ENCODE data around the gene GNG3.
"Not testable (repeated sequence)": the region's sequence is repeated elsewhere in the genome, so short reads cannot be mapped to it uniquely, and the experiment has no call there.

The GNG3 gene

GRCh38 chr11:62707277-62707861 lies at the start of gene GNG3, which contains the start of gene BSCL2:
GNG3 (plus strand) TSS chr11:62707676; CDS start chr11:62708296, 620 bp downstream.
BSCL2 (minus strand) TSS chr11:62707424; CDS start chr11:62707195, 229 bp downstream.
- no peak for DNase-seq (ENCODE audit: low read depth)

GRCh38 chr11:62664405-62665074 lies 42.9 kb upstream of the GNG3 start:
- peak; percentile 36 for DNase-seq (ENCODE audit: low read depth)

DNA sequence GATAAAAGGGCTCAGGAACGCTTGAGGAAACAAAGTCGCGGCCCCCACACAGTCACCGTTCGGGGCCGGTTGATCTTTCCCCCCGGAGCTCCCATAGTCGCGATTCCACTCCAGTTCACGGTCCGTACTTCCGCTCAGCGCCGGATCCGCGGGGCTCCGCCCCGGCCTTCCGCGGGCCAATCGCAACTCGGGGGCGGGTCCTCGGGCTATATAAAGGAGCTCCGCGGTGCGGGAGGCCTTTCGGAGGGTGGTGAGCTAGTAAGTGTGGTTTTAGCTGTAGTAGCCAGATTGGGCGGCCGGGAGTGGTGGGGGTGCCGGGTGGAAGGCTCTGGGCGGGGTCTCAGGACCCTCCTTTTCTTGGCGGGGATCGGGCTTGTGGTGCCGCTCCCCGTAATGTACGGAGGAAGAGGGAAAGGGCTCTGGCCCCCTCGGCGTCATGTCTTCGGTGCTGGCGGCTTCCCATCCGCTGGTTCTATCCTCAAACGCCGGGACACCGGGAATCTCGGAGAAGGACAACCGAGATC lies 42.3 kb upstream of the GNG3 start, which contains the start of the genes C11orf98 and CSKMT:
C11orf98 (minus strand) TSS at position 136 of the 524 bp plus-strand sequence; CDS start at position 95, 41 bp downstream.
CSKMT (plus strand) TSS at position 238 of the 524 bp plus-strand sequence. CDS start 568 bp downstream, outside the sequence.
- DNase-seq (ENCODE audit: low read depth): peak; percentile 91

GRCh38 chr11:62665599-62666258 lies 41.7 kb upstream of the GNG3 start:
- peak; percentile 48 for DNase-seq (ENCODE audit: low read depth)

- DNase-seq (ENCODE audit: low read depth): no peak
Observed at GRCh38 chr11:62666259-62666926, 41.1 kb upstream of the GNG3 start.

GRCh38 chr11:62667460-62667859 lies 40.0 kb upstream of the GNG3 start:
- DNase-seq (ENCODE audit: low read depth): no peak

DNA sequence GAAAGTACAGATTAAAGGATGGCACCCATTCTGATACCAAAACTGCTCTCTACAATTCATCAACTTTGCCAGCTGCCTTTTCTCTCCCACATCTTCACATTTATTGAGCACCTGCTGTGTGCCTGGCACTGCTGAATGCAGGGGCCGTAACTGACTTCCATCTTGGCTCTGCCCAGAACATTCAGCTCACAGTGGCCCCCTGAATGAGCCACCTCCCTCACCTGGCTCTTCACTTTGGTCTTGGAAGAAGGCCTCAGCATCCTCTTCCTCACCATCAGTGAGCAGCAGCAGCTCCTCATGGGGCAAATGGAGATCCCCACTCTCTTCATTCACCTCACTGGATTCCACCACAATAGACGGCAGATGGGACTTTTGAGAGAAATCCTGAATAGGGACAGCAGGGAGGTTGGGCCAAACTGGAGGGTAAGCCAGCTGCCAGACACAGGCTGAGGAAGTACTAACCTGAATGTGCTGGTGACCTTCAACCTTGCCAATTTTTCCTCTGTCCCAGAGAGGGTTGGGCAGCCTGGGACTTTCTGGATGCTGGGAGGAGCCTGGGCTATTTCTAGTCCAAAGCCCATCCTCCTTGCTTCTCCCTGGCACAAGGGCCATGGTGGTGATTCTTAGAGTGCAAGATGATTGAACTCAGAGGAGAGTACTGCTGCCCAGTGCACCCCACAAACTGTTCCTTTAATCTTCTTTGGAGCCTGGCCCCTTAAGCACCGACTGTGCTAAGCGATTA lies 37.9 kb upstream of the GNG3 start:
- no peak for DNase-seq (ENCODE audit: low read depth)

DNA sequence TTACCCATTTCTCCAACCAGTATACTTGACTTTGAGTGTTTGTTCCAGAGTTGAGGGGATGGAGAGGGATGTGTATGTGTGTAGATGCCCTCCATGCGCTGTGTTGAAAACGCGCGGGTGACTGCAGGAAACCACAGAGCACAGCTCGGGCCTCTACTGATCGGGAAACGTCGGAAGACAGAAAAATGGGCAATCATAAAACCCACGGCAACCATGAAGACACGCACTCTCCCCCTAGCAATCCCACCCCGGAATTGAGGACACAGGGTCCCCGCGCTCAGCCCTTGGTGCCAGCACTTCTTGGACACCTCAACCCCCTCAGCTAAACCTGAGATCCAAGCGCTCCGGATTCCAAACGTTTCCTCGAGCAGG lies 36.3 kb upstream of the GNG3 start:
- peak; percentile 24 for DNase-seq (ENCODE audit: low read depth)

- peak; percentile 54 for DNase-seq (ENCODE audit: low read depth)
Observed at GRCh38 chr11:62671608-62672389, 35.7 kb upstream of the GNG3 start, which contains the start of the genes LBHD1 and UQCC3. LBHD1 (minus strand) TSS chr11:62672267; CDS start chr11:62670031, 2,236 bp downstream. UQCC3 (plus strand) TSS chr11:62671673; CDS start chr11:62671746, 73 bp downstream.

DNA sequence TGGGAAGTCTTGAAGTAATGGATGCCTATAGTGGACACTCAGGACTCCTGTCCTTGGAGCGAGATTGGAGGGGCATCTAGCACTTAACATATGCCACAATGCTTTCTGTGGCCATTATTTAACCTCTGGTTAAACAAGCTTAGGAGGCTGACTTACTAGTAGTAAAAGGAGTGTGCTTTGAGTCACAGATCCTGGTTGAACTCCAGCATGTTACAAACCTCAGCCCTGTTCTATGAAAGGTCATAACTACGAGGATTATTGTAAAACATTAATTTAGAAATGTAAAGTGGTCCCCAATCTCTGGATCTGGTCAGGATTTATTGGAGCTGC lies 34.3 kb upstream of the GNG3 start:
- DNase-seq (ENCODE audit: low read depth): no peak

- not testable (repeated sequence) for DNase-seq (ENCODE audit: low read depth)
Observed at GRCh38 chr11:62675415-62675814, 32.1 kb upstream of the GNG3 start.

GRCh38 chr11:62676698-62677097 lies 30.8 kb upstream of the GNG3 start:
- no peak for DNase-seq (ENCODE audit: low read depth)

GRCh38 chr11:62677156-62677555 lies 30.3 kb upstream of the GNG3 start:
- no peak for DNase-seq (ENCODE audit: low read depth)

- DNase-seq (ENCODE audit: low read depth): no peak
Observed at GRCh38 chr11:62677714-62678113, 29.8 kb upstream of the GNG3 start.

DNA sequence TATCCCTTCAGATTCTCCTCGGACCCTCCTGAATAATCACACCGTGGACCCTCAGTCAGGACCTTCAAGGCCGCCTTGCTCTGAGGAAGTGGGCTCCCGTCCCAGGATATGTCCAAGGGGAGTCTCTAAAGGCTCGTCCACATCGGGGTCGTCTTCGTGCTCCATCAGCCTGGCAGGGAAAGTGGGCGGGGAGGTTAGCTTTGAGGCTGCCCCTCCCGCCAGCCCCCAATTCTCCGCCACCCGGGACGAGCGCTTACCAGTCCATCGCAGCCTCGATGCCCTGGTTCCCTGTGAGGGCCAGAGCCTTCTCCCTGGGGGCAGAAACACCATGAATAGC lies 29.1 kb upstream of the GNG3 start:
- no peak for DNase-seq (ENCODE audit: low read depth)

- peak; percentile 76 for DNase-seq (ENCODE audit: low read depth)
Observed at GRCh38 chr11:62678770-62679696, 28.4 kb upstream of the GNG3 start, which contains the start of gene UBXN1. UBXN1 (minus strand) TSS chr11:62679073; CDS start chr11:62678923, 150 bp downstream.

GRCh38 chr11:62680825-62681240 lies 26.6 kb upstream of the GNG3 start:
- no peak for DNase-seq (ENCODE audit: low read depth)

- DNase-seq (ENCODE audit: low read depth): no peak
Observed at GRCh38 chr11:62682518-62682917, 25.0 kb upstream of the GNG3 start.

Data from activated T-helper 9 cell treated with anti-CD3 and anti-CD28 coated beads, Interleukin-2, amount 50 U/mL, for 16 hours (primary cell).